OCI-LY1 (cell line): ENCODE data around the gene ABCA9.
"Not testable (repeated sequence)": the region's sequence is repeated elsewhere in the genome, so short reads cannot be mapped to it uniquely, and the experiment has no call there.

Source experiments
- H2AFZ ChIP-seq: fragments of 200-600 bp; sonication (generic), shearing (Covaris generic); 2 replicates; pipeline ENCODE4 v1.6.0; 2014; ENCODE audit warnings: antibody characterized with exemption, mild to moderate bottlenecking, low read length
- H3F3A ChIP-seq: fragments of 200-600 bp; sonication (generic), shearing (Covaris generic); 2 replicates; pipeline ENCODE4 v1.6.0; 2014; ENCODE audit warnings: mild to moderate bottlenecking, antibody characterized with exemption, low read length, moderate library complexity; ENCODE audit not compliant: insufficient read depth
- H3K27ac ChIP-seq: fragments of 200-600 bp; sonication (generic); 2 replicates; pipeline ENCODE4 v1.5.1; 2014; ENCODE audit warnings: low read length, mixed run types, mild to moderate bottlenecking, low read depth; ENCODE audit not compliant: poor library complexity, severe bottlenecking
- H3K27me3 ChIP-seq: fragments of 200-600 bp; sonication (generic); 2 replicates; pipeline ENCODE4 v1.6.0; 2014; ENCODE audit warnings: antibody characterized with exemption, mild to moderate bottlenecking, low read length, moderate library complexity; ENCODE audit not compliant: insufficient read depth
- H3K36me3 ChIP-seq: fragments of 200-600 bp; sonication (generic); 2 replicates; pipeline ENCODE4 v1.6.1; 2014; ENCODE audit warnings: mild to moderate bottlenecking, antibody characterized with exemption, low read length, moderate library complexity, mixed read lengths; ENCODE audit not compliant: insufficient read depth
- H3K4me1 ChIP-seq: fragments of 200-600 bp; sonication (generic); 2 replicates; pipeline ENCODE4 v1.5.1; 2014; ENCODE audit warnings: mild to moderate bottlenecking, low read length, moderate library complexity; ENCODE audit not compliant: insufficient read depth, severe bottlenecking
- H3K4me2 ChIP-seq: fragments of 200-600 bp; sonication (generic), shearing (Covaris generic); 2 replicates; pipeline ENCODE4 v1.6.1; 2014; ENCODE audit warnings: low read length
- H3K4me3 ChIP-seq: fragments of 200-600 bp; sonication (generic); 2 replicates; pipeline ENCODE4 v1.5.1; 2014; ENCODE audit warnings: low read length, low read depth, mild to moderate bottlenecking, mixed read lengths; ENCODE audit not compliant: poor library complexity, severe bottlenecking
- H3K79me2 ChIP-seq: fragments of 200-600 bp; shearing (Covaris generic); 2 replicates; pipeline ENCODE4 v1.6.1; 2016; ENCODE audit warnings: mixed run types, low read length, mixed read lengths; ENCODE audit not compliant: insufficient read depth
- H3K9ac ChIP-seq: fragments of 200-600 bp; sonication (generic), shearing (Covaris generic); 2 replicates; pipeline ENCODE4 v1.6.1; 2014; ENCODE audit warnings: mild to moderate bottlenecking, low read length, mixed read lengths
- H3K9me2 ChIP-seq: fragments of 200-600 bp; sonication (generic), shearing (Covaris generic); 2 replicates; pipeline ENCODE4 v1.6.1; 2014; ENCODE audit warnings: low read depth, mild to moderate bottlenecking, low read length, mixed read lengths
- H3K9me3 ChIP-seq: fragments of 200-600 bp; shearing (Covaris generic); 2 replicates; pipeline ENCODE4 v1.6.1; 2014; ENCODE audit warnings: low read length, mixed read lengths
- H4K20me1 ChIP-seq: fragments of 200-600 bp; sonication (generic), shearing (Covaris generic); 2 replicates; pipeline ENCODE4 v1.6.0; 2016; ENCODE audit warnings: mild to moderate bottlenecking, low read length; ENCODE audit not compliant: insufficient read depth
- EZH2 ChIP-seq: fragments of 200-600 bp; sonication (generic), shearing (Covaris generic); IDR thresholded peaks from 2 replicates; pipeline ENCODE4 v1.8.0; 2017; ENCODE audit warnings: borderline replicate concordance, mixed run types, mild to moderate bottlenecking, antibody characterized with exemption, low read length, moderate library complexity, mixed read lengths
- TF ChIP-seq, protein P1 (sequence below): fragments of 200-600 bp; sonication (generic), shearing (Covaris generic); IDR thresholded peaks from 2 replicates; pipeline ENCODE4 v1.5.1; 2017; ENCODE audit warnings: mild to moderate bottlenecking, antibody characterized with exemption, low read length, moderate library complexity, mixed read lengths

ABCA9 gene

DNA sequence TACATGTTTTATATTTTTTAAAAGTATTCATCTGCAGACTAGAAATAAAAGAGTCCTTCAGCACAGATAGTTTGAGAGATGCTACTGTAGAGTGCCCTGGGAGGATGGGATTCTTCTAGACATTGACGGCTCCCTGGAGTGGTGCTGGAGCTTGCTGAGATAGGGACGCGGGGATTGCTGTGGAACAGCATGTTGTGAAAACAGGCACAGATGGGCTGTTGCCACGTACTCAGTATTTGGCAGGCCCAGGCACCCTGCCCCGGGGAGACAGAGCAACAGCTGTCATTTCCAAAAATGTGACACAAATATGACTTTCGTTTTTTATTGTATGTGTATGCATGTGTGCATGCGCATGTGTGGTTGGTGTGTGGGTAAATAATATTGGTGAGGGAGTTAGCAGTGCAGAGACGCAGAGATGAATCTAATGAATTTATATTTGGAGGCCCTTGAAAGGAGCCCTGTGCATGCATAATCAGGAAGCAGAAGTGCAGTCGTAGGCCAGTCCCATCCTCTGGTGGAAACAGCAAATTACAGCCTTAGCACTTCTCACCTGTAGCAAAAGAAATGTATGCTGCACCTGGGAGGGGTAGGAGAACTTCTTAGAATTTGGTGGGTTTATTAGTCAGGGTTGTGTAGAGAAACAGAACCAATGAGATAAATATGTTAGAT is 99.4 kb downstream of the ABCA9 start:
- no peak overlapping the region for H3K9ac ChIP-seq
- no peaks in the 10 kb centered on the region for H4K20me1 ChIP-seq
- no peaks in the 10 kb centered on the region for H3F3A ChIP-seq
- no peak overlapping the region for H3K27ac ChIP-seq
- no peaks in the 10 kb centered on the region for H3K4me1 ChIP-seq
- H3K79me2 ChIP-seq, result no peaks in the 10 kb centered on the region
- no peaks in the 10 kb centered on the region for H3K9me3 ChIP-seq
- H3K27me3 ChIP-seq, result no peaks in the 10 kb centered on the region
- no peak overlapping the region for H3K4me3 ChIP-seq
- no peaks in the 10 kb centered on the region for H3K36me3 ChIP-seq
- no peak overlapping the region for H3K4me2 ChIP-seq
- H3K9me2 ChIP-seq, result no peaks in the 10 kb centered on the region
- no peak for TF ChIP-seq EZH2
- TF ChIP-seq, protein P1, sequence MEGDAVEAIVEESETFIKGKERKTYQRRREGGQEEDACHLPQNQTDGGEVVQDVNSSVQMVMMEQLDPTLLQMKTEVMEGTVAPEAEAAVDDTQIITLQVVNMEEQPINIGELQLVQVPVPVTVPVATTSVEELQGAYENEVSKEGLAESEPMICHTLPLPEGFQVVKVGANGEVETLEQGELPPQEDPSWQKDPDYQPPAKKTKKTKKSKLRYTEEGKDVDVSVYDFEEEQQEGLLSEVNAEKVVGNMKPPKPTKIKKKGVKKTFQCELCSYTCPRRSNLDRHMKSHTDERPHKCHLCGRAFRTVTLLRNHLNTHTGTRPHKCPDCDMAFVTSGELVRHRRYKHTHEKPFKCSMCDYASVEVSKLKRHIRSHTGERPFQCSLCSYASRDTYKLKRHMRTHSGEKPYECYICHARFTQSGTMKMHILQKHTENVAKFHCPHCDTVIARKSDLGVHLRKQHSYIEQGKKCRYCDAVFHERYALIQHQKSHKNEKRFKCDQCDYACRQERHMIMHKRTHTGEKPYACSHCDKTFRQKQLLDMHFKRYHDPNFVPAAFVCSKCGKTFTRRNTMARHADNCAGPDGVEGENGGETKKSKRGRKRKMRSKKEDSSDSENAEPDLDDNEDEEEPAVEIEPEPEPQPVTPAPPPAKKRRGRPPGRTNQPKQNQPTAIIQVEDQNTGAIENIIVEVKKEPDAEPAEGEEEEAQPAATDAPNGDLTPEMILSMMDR, result no peak
- no peak overlapping the region for H2AFZ ChIP-seq

DNA sequence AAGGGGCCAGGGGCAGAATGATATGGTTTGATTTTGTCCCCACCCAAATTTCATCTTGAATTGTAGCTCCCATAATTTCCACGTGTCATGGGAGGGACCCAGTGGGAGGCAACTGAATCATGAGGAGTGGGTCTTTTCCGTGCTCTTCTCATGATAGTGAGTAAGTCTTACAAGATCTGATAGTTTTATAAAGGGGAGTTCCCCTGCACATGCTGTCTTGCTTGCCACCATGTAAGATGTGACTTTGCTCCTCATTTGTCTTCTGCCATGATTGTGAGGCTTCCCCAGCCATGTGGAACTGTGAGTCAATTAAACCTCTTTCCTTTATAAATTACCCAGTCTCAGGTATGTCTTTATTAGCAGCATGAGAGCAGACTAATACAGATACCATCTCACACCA is 101.6 kb downstream of the ABCA9 start:
- not testable (repeated sequence) for H3K79me2 ChIP-seq, H3K9me3 ChIP-seq, H3K27ac ChIP-seq, H3K9ac ChIP-seq, H3K4me1 ChIP-seq, H3K4me3 ChIP-seq, H3K9me2 ChIP-seq, H3F3A ChIP-seq, H3K27me3 ChIP-seq, H3K4me2 ChIP-seq, H4K20me1 ChIP-seq, H2AFZ ChIP-seq, H3K36me3 ChIP-seq

DNA sequence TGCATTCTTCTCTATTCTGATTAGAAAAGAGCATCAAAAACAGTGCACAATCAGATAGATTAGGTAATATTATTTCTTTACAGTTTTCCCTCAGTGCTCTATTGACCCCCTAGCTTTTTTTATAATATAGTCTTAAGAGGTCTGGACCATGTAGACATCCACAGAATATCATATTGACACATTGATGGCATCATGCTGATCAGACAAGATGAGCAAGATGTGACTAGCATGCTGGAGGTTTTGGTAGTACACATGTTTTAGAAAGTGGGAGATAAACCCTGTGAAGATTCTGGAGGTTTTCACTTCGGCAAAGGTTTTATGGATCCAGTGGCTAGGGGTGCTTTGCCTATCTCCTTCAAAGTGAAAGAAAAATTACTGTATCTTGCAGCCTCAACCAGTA is 102.8 kb downstream of the ABCA9 start:
- H3K9me2 ChIP-seq, result no peaks in the 10 kb centered on the region
- no peaks in the 10 kb centered on the region for H3F3A ChIP-seq
- H2AFZ ChIP-seq, result no peak overlapping the region
- H3K4me2 ChIP-seq, result no peak overlapping the region
- H3K4me3 ChIP-seq, result no peak overlapping the region
- H3K9ac ChIP-seq, result no peak overlapping the region
- no peaks in the 10 kb centered on the region for H3K9me3 ChIP-seq
- H3K27ac ChIP-seq, result no peak overlapping the region
- no peaks in the 10 kb centered on the region for H3K27me3 ChIP-seq
- H3K79me2 ChIP-seq, result no peaks in the 10 kb centered on the region
- no peaks in the 10 kb centered on the region for H3K4me1 ChIP-seq
- TF ChIP-seq EZH2, result no peak
- TF ChIP-seq, protein P1, result no peak
- no peaks in the 10 kb centered on the region for H3K36me3 ChIP-seq
- H4K20me1 ChIP-seq, result no peaks in the 10 kb centered on the region

DNA sequence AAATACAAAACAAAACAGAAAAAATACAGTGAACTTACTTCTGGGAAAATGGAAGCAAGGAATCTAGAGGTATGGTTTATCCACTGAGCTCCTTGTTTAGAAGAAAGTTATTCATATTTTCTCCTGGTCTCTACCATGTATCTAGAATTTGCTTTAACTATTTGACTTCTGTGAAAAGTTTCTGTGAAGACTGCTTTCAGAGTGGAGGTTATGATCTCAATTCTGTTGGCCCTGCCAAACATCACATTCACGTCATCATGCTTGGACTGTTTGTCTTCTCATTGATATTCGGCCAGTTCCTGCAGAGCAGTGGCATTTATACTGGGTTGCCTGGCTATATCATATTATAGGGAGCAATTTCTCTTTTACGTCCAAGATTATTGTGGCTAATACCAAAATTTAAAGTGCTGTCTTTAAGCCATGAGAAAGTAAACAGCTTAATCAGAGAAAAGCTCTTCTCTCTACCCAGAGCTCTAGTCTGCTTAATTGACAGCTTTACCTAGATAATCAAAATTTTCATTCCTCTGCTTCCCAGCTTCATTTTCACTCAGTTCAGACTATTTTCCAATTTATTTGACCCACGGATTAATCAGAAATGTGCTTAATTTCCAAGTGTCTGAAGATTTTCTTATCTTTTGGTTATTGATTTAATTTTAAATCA is 105.4 kb downstream of the ABCA9 start, which contains the start of gene ABCA8:
Gene ABCA8, minus strand, starts transcription at position 212 of the 661 bp plus-strand sequence. CDS start 13,358 bp downstream, outside the sequence.
- Histone ChIP-seq H3K4me3 (no peak within 1 kb of the TSS), H3K4me1 (no peaks in the 10 kb centered on the region), H3K27me3 (no peaks in the 10 kb centered on the region), H3K4me2 (no peak within 1 kb of the TSS), H2AFZ (no peak within 1 kb of the TSS), H3K9me2 (no peaks in the 10 kb centered on the region), H3K9me3 (no peaks in the 10 kb centered on the region), H3F3A (no peaks in the 10 kb centered on the region), H3K9ac (no peak within 1 kb of the TSS), H3K79me2 (no peaks in the 10 kb centered on the region), H4K20me1 (no peaks in the 10 kb centered on the region), H3K27ac (no peak within 1 kb of the TSS), H3K36me3 (no peaks in the 10 kb centered on the region)
- no peak for TF ChIP-seq EZH2
- TF ChIP-seq, protein P1, result no peak
